ELF-1 (cell line): ENCODE measurements around the gene CXCL11.
"Not testable (repeated sequence)": the region's sequence is repeated elsewhere in the genome, so short reads cannot be mapped to it uniquely, and the experiment has no call there.

Source experiments
- DNase-seq: peaks from one replicate; pipeline ENCODE4 v3.0.0-alpha.2; 2016; ENCODE audit warnings: low read depth, low spot score

Gene CXCL11

GRCh38 chr4:76035799-76036380, at the start of gene CXCL11:
Gene CXCL11, minus strand, starts transcription at chr4:76036070. Its CDS starts 83 bp downstream, at chr4:76035987.
- no peak for DNase-seq

- no peak for DNase-seq
Measured at GRCh38 chr4:76084542-76084941, 48.7 kb upstream of the CXCL11 start.

- DNase-seq = no peak
Measured at GRCh38 chr4:76083386-76083988, 47.6 kb upstream of the CXCL11 start.

GRCh38 chr4:76078033-76078613, 42.3 kb upstream of the CXCL11 start:
- DNase-seq = no peak

GRCh38 chr4:76074993-76075600, 39.2 kb upstream of the CXCL11 start:
- no peak for DNase-seq

GRCh38 chr4:76074468-76074867, 38.6 kb upstream of the CXCL11 start, which contains the start of gene ART3:
Gene ART3, plus strand, starts transcription at chr4:76074709. Its CDS starts 1,181 bp downstream, at chr4:76075890.
- no peak for DNase-seq

- peak; percentile 8 for DNase-seq
Measured at GRCh38 chr4:76072760-76073159, 36.9 kb upstream of the CXCL11 start.

GRCh38 chr4:76067652-76068286, 31.9 kb upstream of the CXCL11 start:
- peak; percentile 55 for DNase-seq

- DNase-seq = no peak
Measured at GRCh38 chr4:76066546-76066945, 30.7 kb upstream of the CXCL11 start.

- DNase-seq = no peak
Measured at GRCh38 chr4:76061982-76062381, 26.1 kb upstream of the CXCL11 start.

GRCh38 chr4:76061421-76061820, 25.6 kb upstream of the CXCL11 start:
- DNase-seq = no peak

GRCh38 chr4:76060506-76060905, 24.6 kb upstream of the CXCL11 start:
- no peak for DNase-seq

- no peak for DNase-seq
Measured at GRCh38 chr4:76059750-76060149, 23.9 kb upstream of the CXCL11 start.

- DNase-seq = no peak
Measured at GRCh38 chr4:76058888-76059426, 23.1 kb upstream of the CXCL11 start.

- no peak for DNase-seq
Measured at GRCh38 chr4:76058302-76058701, 22.4 kb upstream of the CXCL11 start.

GRCh38 chr4:76055421-76055820, 19.6 kb upstream of the CXCL11 start:
- DNase-seq = no peak

- no peak for DNase-seq
Measured at GRCh38 chr4:76055016-76055415, 19.1 kb upstream of the CXCL11 start.

- DNase-seq = no peak
Measured at GRCh38 chr4:76053730-76054129, 17.9 kb upstream of the CXCL11 start.

GRCh38 chr4:76050560-76051050, 14.7 kb upstream of the CXCL11 start:
- DNase-seq = not testable (repeated sequence)

GRCh38 chr4:76049860-76050416, 14.1 kb upstream of the CXCL11 start:
- not testable (repeated sequence) for DNase-seq

GRCh38 chr4:76044686-76045085, 8.8 kb upstream of the CXCL11 start:
- not testable (repeated sequence) for DNase-seq
